K562 (cell line): Measurements from ENCODE around the gene ZAP70. TPM values are rescaled to one million over a fixed set of nuclear protein-coding genes. Genes with fewer than 3 reads are reported as not detected.

Experiments
- ATF3 ChIP-seq, 2 experiments: fragments of 450-650 bp in 1 of 2; sonication (generic) in 1 of 2; formaldehyde crosslinking in 1 of 2; IDR thresholded peaks in 1 of 2; conservative IDR thresholded peaks in 1 of 2; 2 replicates each; pipeline versions ENCODE4 v1.6.1 to v1.8.1; 2016 to 2023; ENCODE audit warnings: mild to moderate bottlenecking in 2 of 2, moderate library complexity in 2 of 2, inconsistent platforms in 1 of 2, missing genetic modification reagents in 1 of 2
- SIX5 ChIP-seq, 2 experiments: IDR thresholded peaks; 2 replicates each; pipeline ENCODE4 v1.6.1; 2011; ENCODE audit warnings: low read length in 2 of 2, borderline replicate concordance in 1 of 2, low read depth in 1 of 2, mild to moderate bottlenecking in 1 of 2, moderate library complexity in 1 of 2; ENCODE audit not compliant: insufficient read depth in 1 of 2
- THAP12 ChIP-seq: fragments of 250-450 bp; sonication (Bioruptor Pico); IDR thresholded peaks from 2 replicates; pipeline ENCODE4 v1.9.0; 2021; ENCODE audit warnings: mild to moderate bottlenecking, inconsistent platforms
- ZKSCAN1 ChIP-seq: fragments of 150-350 bp; IDR thresholded peaks from 2 replicates; pipeline ENCODE4 v1.6.1; 2016; ENCODE audit warnings: low read depth, low read length
- polyA plus RNA-seq, 8 experiments: library from polyadenylated mRNA; depleted of rRNA in 4 of 8; stranded (reverse) in 5 of 8; unstranded in 3 of 8; fragments of >200 nt; fragmentation: Nextera tagmentation in 2 of 8; fragmentation: Illumina TruSeq in 1 of 8; extraction: Ambion mirVana in 2 of 8; extraction: Trizol in 1 of 8; gene quantifications; 2 replicates each; pipeline versions ENCODE4 v1.2.1 to v1.2.3, GENCODE V29; 2011 to 2014; ENCODE audit warnings: inconsistent platforms in 1 of 8, missing spikeins in 1 of 8
- total RNA-seq, 7 experiments: library from RNA; depleted of rRNA in 6 of 7; stranded (reverse); fragments of >200 nt in 6 of 7; fragmentation: Illumina TruSeq in 2 of 7; extraction: Trizol in 2 of 7; gene quantifications; 2 replicates each; pipeline versions ENCODE4 v1.2.1 to v1.2.3, GENCODE V29; 2011 to 2021; ENCODE audit warnings: low replicate concordance in 1 of 7

ZAP70 gene
- total and polyA plus RNA-seq, 9 of the 15 experiments (the other 6 are each of a cell fraction or from before 2014, with no cell fraction given): 0.06 to 0.80 (median 0.21) TPM; not detected in 1

- no peak for TF ChIP-seq SIX5 (IDR thresholded peaks at IDR 0.05; ENCODE audit: borderline replicate concordance in 1 of 2, insufficient read depth in 1 of 2, low read depth in 1 of 2, low read length in 2 of 2)
- no peak for TF ChIP-seq ATF3 (IDR thresholded peaks at IDR 0.05)
- no peak for TF ChIP-seq ATF3 (CRISPR knock-in tag; conservative IDR thresholded peaks at IDR 0.05)
- no peak for TF ChIP-seq THAP12 (CRISPR knock-in tag)
- no peak for TF ChIP-seq ZKSCAN1
Observed at GRCh38 chr2:97722227-97722626, 8.9 kb downstream of the ZAP70 start (continued).
